Body of pancreas (tissue), 4 donors: ENCODE measurements around the gene PTH2R.

ENCODE experiments used
- POLR2A ChIP-seq, 3 donors: fragments of 450-650 bp; IDR thresholded peaks; one replicate each; pipeline ENCODE4 v1.6.1; 2016; ENCODE audit warnings: antibody characterized with exemption in 3 of 3, mild to moderate bottlenecking in 2 of 3
- TF ChIP-seq, protein P1 (sequence below), 7 experiments: fragments of 450-650 bp in 4 of 7; fragments of 200-600 bp in 3 of 7; sonication (generic) in 3 of 7; IDR thresholded peaks; one replicate each; pipeline ENCODE4 v1.5.1; 2016 to 2019; ENCODE audit warnings: antibody characterized with exemption in 7 of 7

DNA sequence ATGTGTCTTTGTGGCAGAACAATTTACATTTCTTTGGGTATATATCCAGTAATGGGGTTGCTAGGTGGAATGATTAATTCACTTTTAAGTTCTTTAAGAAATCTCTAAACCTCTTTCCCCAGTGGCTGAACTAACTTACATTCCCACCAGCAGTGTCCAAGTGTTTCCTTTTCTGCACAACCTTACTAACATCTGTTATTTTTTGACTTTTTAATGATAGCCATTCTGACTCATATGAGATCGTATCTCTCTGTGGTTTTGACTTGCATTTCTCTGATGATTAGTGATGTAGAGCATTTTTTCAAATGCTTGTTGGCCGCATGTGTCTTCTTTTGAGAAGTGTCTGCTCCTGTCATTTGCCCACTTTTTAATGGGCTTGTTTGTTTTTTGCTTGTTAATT, 43.1 kb upstream of the PTH2R start:
- TF ChIP-seq, protein P1, sequence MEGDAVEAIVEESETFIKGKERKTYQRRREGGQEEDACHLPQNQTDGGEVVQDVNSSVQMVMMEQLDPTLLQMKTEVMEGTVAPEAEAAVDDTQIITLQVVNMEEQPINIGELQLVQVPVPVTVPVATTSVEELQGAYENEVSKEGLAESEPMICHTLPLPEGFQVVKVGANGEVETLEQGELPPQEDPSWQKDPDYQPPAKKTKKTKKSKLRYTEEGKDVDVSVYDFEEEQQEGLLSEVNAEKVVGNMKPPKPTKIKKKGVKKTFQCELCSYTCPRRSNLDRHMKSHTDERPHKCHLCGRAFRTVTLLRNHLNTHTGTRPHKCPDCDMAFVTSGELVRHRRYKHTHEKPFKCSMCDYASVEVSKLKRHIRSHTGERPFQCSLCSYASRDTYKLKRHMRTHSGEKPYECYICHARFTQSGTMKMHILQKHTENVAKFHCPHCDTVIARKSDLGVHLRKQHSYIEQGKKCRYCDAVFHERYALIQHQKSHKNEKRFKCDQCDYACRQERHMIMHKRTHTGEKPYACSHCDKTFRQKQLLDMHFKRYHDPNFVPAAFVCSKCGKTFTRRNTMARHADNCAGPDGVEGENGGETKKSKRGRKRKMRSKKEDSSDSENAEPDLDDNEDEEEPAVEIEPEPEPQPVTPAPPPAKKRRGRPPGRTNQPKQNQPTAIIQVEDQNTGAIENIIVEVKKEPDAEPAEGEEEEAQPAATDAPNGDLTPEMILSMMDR (IDR thresholded peaks at IDR 0.05) = no peak
- no peak for TF ChIP-seq POLR2A (IDR thresholded peaks at IDR 0.05)
